Measurements from ENCODE around the gene SLC25A40.
"Not testable (repeated sequence)": the region's sequence is repeated elsewhere in the genome, so short reads cannot be mapped to it uniquely, and the experiment has no call there.

SLC25A40 gene

DNA sequence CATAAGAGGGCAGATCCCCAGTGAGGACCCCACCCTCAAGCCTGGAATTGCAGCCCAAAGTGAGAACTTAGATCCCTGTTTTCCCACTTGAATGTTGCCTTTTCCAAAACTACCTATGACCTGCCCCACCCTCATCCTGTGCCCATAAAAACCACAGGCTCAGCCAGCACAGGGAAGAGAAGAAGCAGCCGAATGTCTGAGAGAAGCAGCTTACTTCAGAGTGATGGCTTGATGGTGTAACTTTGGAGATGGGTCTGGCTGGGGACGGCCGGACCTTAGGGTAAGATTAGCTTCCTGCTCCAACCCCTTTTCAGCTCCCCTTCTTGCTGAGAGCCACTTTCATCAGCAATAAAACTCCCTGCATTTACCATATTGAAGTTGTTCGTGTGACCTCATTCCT is 5.7 kb downstream of the SLC25A40 start:
- DNase-seq = no peak

- DNase-seq = not testable (repeated sequence)
Observed at GRCh38 chr7:87866533-87866932, 9.6 kb downstream of the SLC25A40 start.

- no peak for DNase-seq
Observed at GRCh38 chr7:87866089-87866488, 10.1 kb downstream of the SLC25A40 start.

GRCh38 chr7:87858417-87859100 is 17.6 kb downstream of the SLC25A40 start:
- no peak for DNase-seq

DNA sequence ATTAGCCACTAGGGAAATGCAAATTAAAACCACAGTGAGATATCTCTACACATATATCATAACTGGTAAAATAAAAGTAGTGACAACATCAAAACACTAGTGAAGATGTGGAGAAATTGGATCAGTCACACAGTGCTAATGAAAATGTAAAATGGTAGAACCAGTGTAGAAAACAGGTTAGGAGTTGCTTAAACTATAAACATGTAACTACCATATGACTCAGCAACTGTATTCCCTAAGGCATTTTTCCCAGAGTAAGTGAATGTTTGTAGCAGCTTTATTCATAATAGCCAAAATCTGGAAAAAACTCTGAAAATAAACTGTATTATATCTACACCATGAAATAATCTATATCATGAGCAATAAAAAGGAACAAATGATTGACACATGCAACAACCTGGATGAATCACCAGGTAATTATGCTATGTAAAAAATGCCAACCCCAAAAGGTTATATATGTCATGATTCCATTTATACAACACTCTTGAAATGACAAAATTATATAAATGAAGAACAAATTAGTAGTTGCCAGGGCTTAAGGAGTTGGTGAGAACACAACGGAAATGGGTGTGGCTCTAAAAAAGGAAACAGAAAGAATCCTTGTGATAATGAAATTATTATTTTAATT is 22.8 kb downstream of the SLC25A40 start:
- no peak for DNase-seq

DNA sequence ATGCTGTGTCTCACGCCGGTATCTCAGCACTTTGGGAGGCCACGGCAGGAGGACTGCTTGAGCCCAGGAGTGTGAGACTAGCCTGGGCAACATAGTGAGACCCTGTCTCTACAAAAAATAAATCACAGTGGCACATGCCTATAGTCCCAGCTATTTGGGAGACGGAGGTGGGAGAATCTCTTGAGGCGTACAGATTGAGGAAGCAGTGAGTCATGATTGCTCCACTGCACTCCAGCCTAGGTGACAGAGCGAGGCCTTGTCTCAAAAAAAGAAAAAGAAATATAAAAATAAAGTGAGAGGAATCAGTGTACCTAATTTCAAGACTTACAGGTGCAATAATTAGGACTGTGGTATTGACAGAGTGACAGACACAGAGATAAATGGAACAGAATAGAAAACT is 23.9 kb downstream of the SLC25A40 start:
- no peak for DNase-seq

DNA sequence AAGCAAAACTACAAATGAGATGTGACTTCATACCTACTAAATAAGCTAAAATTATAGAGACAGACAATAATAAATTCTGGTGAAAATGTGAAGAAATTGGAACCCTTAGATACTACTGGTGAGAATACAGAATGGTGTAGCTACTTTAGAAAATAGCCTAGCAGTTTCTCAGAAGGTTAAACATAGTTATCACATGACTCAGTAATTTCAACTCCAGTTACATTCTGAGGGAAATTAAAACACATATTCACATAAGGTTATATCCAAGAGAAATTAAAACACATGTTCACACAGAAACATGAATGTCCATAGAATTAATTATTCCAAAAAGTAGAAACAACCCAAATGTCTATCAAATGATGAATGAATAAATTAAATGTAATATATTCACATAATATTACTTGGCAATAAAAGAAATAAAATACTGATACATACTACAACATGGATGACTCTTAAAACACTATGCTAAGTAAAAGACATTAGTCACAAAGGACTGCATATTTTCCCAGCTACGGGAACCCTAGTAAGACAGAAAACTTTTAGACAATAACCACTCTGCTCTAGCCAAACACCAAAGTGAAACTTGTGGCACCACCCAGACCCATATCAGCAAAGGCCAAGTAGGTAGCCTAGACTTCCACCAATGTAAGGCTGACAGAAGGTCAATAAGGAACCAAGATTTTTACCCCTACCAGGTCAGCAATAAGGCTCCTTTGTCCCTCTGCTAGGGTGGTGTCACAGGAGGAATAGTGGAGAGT is 25.1 kb downstream of the SLC25A40 start:
- DNase-seq = no peak

DNA sequence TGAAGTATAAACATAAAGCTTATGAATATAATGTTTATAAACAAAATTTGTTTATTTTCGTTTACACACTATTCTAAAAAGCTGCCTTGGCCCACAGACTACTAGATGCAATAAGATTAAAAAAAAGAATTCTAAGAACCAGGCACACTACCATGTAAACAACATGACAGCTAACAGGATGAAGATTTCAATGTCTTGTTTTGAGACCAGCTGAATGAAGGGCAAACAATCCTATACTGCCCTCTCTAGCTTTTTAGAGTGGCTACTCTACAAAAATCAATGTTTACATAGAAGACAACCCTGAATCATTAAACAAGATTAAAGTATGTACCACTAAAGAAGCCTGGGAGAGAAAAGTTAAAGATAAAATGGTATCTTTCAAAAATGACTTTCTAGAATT is 38.6 kb downstream of the SLC25A40 start:
- DNase-seq = no peak

- DNase-seq = no peak
Observed at GRCh38 chr7:87833130-87833529, 43.0 kb downstream of the SLC25A40 start.

GRCh38 chr7:87831097-87831496 is 45.1 kb downstream of the SLC25A40 start:
- no peak for DNase-seq

- DNase-seq = not testable (repeated sequence)
Observed at GRCh38 chr7:87828383-87828782, 47.8 kb downstream of the SLC25A40 start.

GRCh38 chr7:87825369-87825768 is 50.8 kb downstream of the SLC25A40 start:
- DNase-seq = not testable (repeated sequence)

GRCh38 chr7:87822056-87822455 is 54.1 kb downstream of the SLC25A40 start:
- not testable (repeated sequence) for DNase-seq

GRCh38 chr7:87818336-87818735 is 57.8 kb downstream of the SLC25A40 start:
- no peak for DNase-seq

- DNase-seq = no peak
Observed at GRCh38 chr7:87816389-87816788, 59.8 kb downstream of the SLC25A40 start.

GRCh38 chr7:87810726-87811125 is 65.4 kb downstream of the SLC25A40 start:
- no peak for DNase-seq

DNA sequence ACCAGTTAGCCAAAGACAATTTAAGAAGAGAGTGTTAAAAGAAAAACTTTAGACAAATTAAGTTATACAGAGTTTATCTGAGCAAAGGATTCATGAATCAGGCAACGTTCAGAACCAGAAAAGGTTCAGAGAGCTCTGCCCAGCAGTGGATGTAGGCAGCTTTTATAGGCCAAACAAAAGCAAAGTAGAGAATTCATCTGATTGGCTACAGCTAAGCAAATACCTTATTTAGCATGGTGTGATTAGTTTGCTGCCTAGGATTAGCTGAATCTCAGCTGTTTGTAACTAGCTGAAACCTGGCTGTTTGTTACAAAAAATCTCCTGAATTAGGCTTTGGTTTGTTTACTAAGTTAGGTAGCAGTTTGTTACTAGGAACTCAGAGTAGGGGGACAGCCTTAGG is 66.0 kb downstream of the SLC25A40 start:
- no peak for DNase-seq

- no peak for DNase-seq
Observed at GRCh38 chr7:87806150-87806549, 70.0 kb downstream of the SLC25A40 start.

DNA sequence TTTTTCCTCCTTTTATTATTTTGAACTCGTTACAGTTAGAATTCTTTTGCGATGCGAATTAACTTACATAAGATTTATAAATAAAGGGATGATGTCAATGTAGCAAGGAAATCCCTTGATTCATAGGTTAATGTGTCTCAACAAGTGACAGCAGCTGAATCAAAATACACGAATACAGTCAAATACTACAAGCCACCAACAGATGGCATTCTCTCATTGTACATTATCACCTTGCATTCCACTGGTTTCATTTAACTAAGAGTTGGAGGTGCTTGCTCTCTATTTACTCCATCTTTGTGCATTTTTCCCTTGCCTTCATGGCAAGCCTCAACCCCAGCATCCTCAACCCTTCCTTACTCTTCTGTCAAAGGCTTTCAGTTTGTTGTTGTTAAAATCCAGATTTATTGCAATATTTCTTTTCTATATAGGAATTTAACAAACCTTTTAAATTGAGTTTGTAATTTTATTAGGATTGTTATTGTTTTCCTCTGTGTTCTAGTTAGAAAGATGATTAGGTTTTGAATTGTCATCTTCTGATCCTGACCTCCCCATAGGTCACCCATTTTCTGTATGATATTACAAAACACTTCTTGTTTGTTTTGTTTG is 78.3 kb downstream of the SLC25A40 start:
- no peak for DNase-seq

- DNase-seq = no peak
Observed at GRCh38 chr7:87797395-87797794, 78.8 kb downstream of the SLC25A40 start.

DNA sequence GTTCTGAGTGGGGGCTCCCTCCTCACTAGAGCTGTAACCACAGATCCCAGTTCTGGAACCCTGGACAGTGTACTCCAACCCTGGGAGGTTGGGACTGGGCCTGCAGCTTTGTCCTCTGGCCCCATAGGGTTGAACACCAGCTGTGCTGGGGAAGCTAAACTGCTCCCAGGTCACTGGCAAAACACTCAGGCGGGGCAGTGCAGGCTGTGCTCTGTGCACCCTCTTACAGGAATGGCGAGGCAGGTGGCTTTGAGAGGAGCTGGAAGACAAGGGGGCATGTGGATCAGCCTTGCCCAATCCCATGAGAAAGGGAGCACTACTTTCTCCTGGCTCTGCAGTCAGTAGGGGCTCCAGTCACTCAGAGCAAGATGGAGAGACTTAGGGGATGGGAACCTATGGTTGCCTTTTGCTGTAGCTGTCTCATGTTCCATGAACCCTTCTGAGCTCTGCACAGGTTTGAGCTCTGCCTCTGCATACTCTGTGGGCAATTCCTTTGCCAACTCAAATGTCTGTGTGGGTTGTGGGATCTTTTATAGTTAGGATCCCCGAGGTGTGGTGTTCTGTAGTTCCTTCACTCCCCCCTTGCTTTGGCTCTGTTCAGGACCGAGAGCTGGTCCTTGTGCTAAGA is 90.7 kb downstream of the SLC25A40 start:
- no peak for DNase-seq

GRCh38 chr7:87784424-87784823 is 91.7 kb downstream of the SLC25A40 start:
- no peak for DNase-seq

Measured in activated CD8-positive, alpha-beta memory T cell treated with anti-CD3 and anti-CD28 coated beads, Interleukin-2, amount 50 U/mL, for 48 hours (primary cell).